OCI-LY3 (cell line): Measurements from ENCODE around the gene RFNG.

Experiments used
- H2AFZ ChIP-seq: fragments of 200-600, 300-600 bp; shearing (Covaris generic); 2 replicates; pipeline ENCODE4 v1.6.0; 2014; ENCODE audit warnings: antibody characterized with exemption, low read depth, low read length
- H3K27ac ChIP-seq: fragments of 200-600, 300-600 bp; sonication (generic); 2 replicates; pipeline ENCODE4 v1.5.1; 2014; ENCODE audit warnings: mild to moderate bottlenecking, low read length, moderate library complexity, mixed read lengths
- H3K27me3 ChIP-seq: fragments of 200-600, 300-600 bp; sonication (generic); 2 replicates; pipeline ENCODE4 v1.6.1; 2014; ENCODE audit warnings: low read depth, low read length, mixed read lengths
- H3K36me3 ChIP-seq: fragments of 200-600, 300-600 bp; sonication (generic); replicated peaks from 2 replicates; pipeline ENCODE3; 2014; ENCODE audit warnings: low read depth, low read length, mixed read lengths
- H3K4me1 ChIP-seq: fragments of 300-600, 200-600 bp; sonication (generic); 2 replicates; pipeline ENCODE4 v1.6.1; 2014; ENCODE audit warnings: low read length, mixed read lengths
- H3K4me2 ChIP-seq: fragments of 200-600, 300-600 bp; sonication (generic); 2 replicates; pipeline ENCODE4 v1.6.1; 2014; ENCODE audit warnings: low read length, mixed read lengths
- H3K4me3 ChIP-seq: fragments of 300-600, 200-600 bp; sonication (generic); 2 replicates; pipeline ENCODE4 v1.5.1; 2014; ENCODE audit warnings: antibody characterized with exemption, mild to moderate bottlenecking, low read length, moderate library complexity
- H3K79me2 ChIP-seq: fragments of 300-600, 200-600 bp; shearing (Covaris generic); 2 replicates; pipeline ENCODE4 v1.6.1; 2014; ENCODE audit warnings: mild to moderate bottlenecking, low read length, mixed read lengths
- H3K9ac ChIP-seq: fragments of 300-600, 200-600 bp; shearing (Covaris generic); 2 replicates; pipeline ENCODE4 v1.6.0; 2014; ENCODE audit warnings: mild to moderate bottlenecking, low read length, moderate library complexity
- H3K9me3 ChIP-seq: fragments of 200-600, 300-600 bp; shearing (Covaris generic); 2 replicates; pipeline ENCODE4 v1.6.1; 2014; ENCODE audit warnings: low read length, mixed read lengths; ENCODE audit not compliant: insufficient read depth
- H4K20me1 ChIP-seq: fragments of 200-600, 300-600 bp; sonication (generic); 2 replicates; pipeline ENCODE4 v1.6.1; 2016; ENCODE audit warnings: low read length, mixed read lengths; ENCODE audit not compliant: insufficient read depth
- EZH2phosphoT487 ChIP-seq: fragments of 200-600 bp; shearing (Covaris generic); IDR thresholded peaks from 2 replicates; pipeline ENCODE4 v1.6.1; 2018; ENCODE audit warnings: antibody characterized with exemption, mixed run types, low read depth
- TF ChIP-seq, protein P1 (sequence below): fragments of 200-600, 300-600 bp; sonication (generic); IDR thresholded peaks from 2 replicates; pipeline ENCODE4 v1.5.1; 2014; ENCODE audit warnings: antibody characterized with exemption, low read length, low read depth

The RFNG gene

DNA sequence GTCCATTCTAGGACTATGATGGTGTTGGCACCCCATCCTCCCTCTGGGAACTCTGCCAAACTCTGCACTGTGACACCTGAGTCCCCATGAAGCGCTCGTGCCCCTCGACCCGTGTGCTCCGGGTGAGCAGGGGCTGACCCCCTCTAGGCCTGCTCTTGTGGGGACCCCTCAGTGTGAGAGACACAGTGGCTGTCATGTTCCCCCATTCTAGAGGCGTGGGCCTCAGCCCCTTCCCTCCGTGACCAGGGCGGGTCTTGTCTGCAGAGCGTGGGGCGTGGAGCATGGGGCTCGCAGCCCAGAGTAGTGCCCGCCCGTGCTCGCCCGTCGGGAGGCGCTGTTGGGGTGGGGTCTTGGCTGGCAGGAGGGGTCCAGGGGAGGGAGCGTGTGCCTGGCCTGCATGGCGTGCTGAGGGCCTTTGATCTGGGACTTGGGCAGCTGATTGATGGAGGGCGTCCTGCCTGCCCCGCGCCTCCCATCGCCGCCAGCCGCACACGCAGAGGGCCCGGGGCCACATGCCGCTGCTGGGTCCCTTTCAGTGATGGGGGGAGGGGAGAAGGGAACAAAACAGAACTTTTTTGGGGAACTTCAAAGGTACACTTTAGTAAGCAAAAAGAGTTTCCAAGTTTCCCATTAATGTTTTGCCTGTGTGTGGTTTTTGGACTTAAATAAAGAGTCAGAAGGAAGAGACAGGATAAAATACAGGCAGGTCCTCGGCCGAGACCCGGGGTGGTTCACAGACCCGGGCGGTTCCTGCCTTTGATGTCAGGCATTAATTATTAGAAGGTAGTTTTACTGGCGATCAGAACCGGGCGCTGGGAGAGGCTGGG lies 51.4 kb downstream of the RFNG start:
- Histone ChIP-seq H4K20me1 (no peaks in the 10 kb centered on the region), H3K9ac (no peak overlapping the region), H3K4me2 (no peak overlapping the region)

DNA sequence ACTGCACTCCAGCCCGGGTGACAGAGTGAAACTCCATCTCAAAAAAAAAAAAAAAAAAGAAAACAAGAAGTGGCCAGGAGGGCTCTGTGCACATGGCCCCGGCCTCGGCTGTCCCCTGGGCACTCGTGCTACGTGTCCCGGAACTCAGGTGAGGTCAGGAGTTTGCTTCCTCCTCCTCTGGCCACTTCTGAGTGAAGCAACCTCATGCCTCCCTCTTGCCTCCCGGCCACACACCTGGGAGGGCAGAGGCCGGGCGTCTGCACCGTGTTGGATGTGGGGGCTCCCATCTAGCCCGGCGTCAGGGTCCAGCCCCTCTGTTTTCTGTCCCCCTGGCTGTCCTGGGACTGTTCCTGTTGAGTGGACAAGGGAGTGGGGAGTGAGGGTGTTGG lies 52.0 kb downstream of the RFNG start:
- H3K9me3 ChIP-seq, result no peaks in the 10 kb centered on the region
- no peaks in the 10 kb centered on the region for H3K79me2 ChIP-seq
- no peak overlapping the region for H3K9ac ChIP-seq
- H3K4me2 ChIP-seq, result no peak overlapping the region
- H3K27me3 ChIP-seq, result no peaks in the 10 kb centered on the region
- no peak overlapping the region for H2AFZ ChIP-seq
- H3K27ac ChIP-seq, result no peak overlapping the region
- TF ChIP-seq EZH2phosphoT487, result no peak
- TF ChIP-seq, protein P1, sequence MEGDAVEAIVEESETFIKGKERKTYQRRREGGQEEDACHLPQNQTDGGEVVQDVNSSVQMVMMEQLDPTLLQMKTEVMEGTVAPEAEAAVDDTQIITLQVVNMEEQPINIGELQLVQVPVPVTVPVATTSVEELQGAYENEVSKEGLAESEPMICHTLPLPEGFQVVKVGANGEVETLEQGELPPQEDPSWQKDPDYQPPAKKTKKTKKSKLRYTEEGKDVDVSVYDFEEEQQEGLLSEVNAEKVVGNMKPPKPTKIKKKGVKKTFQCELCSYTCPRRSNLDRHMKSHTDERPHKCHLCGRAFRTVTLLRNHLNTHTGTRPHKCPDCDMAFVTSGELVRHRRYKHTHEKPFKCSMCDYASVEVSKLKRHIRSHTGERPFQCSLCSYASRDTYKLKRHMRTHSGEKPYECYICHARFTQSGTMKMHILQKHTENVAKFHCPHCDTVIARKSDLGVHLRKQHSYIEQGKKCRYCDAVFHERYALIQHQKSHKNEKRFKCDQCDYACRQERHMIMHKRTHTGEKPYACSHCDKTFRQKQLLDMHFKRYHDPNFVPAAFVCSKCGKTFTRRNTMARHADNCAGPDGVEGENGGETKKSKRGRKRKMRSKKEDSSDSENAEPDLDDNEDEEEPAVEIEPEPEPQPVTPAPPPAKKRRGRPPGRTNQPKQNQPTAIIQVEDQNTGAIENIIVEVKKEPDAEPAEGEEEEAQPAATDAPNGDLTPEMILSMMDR, result no peak
- H3K4me1 ChIP-seq, result no peaks in the 10 kb centered on the region
- H3K36me3 ChIP-seq, result no peaks in the 10 kb centered on the region
- no peak overlapping the region for H3K4me3 ChIP-seq
- H4K20me1 ChIP-seq, result no peaks in the 10 kb centered on the region

More for the DNA sequence above, 51.4 kb downstream of the RFNG start:
- no peak overlapping the region for H3K4me3 ChIP-seq
- no peaks in the 10 kb centered on the region for H3K9me3 ChIP-seq
- no peaks in the 10 kb centered on the region for H3K4me1 ChIP-seq
- H3K27me3 ChIP-seq, result no peaks in the 10 kb centered on the region
- no peak overlapping the region for H3K27ac ChIP-seq
- no peaks in the 10 kb centered on the region for H3K79me2 ChIP-seq
- no peaks in the 10 kb centered on the region for H3K36me3 ChIP-seq
- no peak overlapping the region for H2AFZ ChIP-seq
- TF ChIP-seq, protein P1, result no peak
- TF ChIP-seq EZH2phosphoT487, result no peak

DNA sequence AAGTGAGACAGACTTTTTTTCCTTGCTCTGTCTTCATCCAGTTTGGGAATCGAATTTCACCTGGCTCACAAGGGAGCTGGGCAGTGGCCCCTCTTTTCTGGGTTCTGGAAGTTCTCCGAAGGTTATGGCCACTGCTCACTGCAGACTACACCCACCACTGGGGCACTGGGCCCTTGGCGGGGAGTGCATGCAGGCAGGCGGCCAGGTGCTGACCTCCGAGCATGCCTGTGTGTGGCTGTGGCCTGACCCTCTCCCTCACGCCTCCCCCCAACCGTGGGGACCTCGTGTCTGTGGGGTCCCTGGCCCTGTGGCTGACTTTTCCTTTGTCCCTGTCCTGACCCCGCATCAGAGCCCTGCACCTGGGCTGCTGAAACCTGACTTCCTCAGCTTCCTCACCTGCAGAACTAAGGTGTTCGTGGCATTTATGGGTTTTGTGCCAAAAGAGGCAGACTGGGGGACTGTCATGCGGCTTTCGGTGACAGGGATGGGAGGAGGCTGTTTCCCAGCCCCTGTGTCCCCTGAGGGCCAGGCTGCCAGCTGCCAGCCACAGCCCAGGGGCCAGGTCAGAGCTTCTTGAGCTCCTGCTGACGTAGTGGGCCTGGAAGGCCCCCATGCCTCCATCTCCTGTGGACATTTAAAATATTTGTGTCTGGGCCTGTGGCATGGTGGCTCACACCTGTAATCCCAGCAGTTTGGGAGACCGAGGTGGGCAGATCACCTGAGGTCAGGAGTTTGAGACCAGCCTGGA lies 52.7 kb downstream of the RFNG start:
- Histone ChIP-seq H3K27ac (no peak overlapping the region), H4K20me1 (no peaks in the 10 kb centered on the region), H2AFZ (no peak overlapping the region), H3K9ac (no peak overlapping the region), H3K36me3 (no peaks in the 10 kb centered on the region), H3K4me3 (no peak overlapping the region), H3K4me1 (no peaks in the 10 kb centered on the region), H3K4me2 (no peak overlapping the region), H3K27me3 (no peaks in the 10 kb centered on the region), H3K79me2 (no peaks in the 10 kb centered on the region), H3K9me3 (no peaks in the 10 kb centered on the region)
- no peak for TF ChIP-seq EZH2phosphoT487
- TF ChIP-seq, protein P1, result no peak

DNA sequence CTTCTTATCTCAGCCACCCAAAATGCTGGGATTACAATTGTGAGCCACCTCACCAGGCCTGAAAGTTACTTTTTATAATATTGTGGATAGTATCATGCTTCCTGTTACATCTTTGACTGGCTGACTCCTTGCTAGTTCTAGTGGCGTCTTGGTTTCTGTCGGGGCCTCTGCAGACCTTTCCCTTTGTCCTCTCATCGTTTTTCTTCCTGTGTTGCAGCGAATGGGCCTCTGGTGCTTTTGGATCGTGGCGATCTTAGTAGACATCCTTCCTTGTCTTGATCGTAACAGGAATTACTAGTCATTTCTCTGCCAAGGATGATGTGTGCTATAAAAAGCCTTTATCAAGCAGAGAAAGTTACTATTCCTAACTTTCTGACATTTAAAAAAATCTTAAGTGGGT lies 53.4 kb downstream of the RFNG start:
- Histone ChIP-seq H3K4me3 (no peak overlapping the region), H3K9ac (no peak overlapping the region), H3K27me3 (no peaks in the 10 kb centered on the region), H2AFZ (no peak overlapping the region), H3K4me2 (no peak overlapping the region), H3K4me1 (no peaks in the 10 kb centered on the region), H3K27ac (no peak overlapping the region), H3K9me3 (no peaks in the 10 kb centered on the region), H4K20me1 (no peaks in the 10 kb centered on the region), H3K36me3 (no peaks in the 10 kb centered on the region), H3K79me2 (no peaks in the 10 kb centered on the region)
- TF ChIP-seq, protein P1, result no peak
- no peak for TF ChIP-seq EZH2phosphoT487
